Measurements from ENCODE around the gene SIAH2. TPM values are rescaled to one million over a fixed set of nuclear protein-coding genes. Genes with fewer than 3 reads are reported as not detected.
A peak's percentile ranks its signal among the peaks of the same experiment; 100 is the strongest.

Gene SIAH2
- total RNA-seq, 1 donor from 2014 or later: 46.4 TPM

DNA sequence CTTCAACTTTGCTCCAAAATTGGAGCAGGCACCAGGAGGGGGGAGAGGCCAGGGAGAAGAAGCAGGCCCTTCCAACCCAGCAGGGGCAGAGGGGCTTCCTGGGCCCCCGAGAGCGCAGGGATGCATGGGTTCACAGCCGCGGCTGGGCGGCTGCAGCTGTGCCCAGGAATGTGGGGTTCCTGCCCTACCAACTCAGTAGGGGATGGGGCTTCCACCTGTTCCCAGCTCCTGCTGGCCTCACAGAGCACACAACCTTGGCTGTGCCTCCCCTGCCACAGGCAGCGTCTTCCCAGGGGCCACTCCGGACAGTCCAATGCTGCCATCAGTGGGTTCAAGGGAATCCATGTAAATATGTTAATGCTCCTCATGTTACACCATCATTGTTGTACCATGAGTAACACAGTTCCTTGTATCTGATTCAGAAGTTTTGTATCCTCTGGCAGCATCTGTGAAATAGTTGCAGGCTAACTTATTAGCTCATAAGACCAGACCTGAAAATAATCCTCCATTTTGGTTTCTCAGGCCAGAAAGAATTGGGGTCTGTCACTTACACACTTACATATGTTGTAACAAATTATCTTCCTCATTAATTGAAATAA is 12.1 kb upstream of the SIAH2 start:
- peak; percentile 50 for DNase-seq (ENCODE audit: low read depth)

GRCh38 chr3:150773616-150774192 is 10.7 kb upstream of the SIAH2 start:
- no peak for DNase-seq (ENCODE audit: low read depth)

DNA sequence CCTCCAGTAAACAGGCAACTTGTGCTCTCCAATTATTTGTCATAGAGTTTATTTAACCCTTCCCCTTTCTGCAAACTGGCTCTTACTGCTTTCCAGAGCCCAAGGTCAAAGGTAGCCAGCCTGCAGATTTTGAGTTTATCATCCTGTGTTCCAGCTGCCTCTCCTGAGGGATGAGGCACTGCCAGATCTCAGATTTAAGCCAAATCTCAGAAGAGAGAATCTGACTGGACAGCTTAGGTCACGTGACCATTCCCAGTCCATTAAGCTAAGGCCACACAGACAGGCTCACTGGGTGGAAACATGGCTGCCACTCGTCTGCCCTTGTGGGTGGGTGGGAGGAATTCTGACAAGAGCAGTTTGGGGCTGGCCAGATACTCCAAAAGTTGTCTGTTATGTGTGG is 8.6 kb upstream of the SIAH2 start:
- DNase-seq (ENCODE audit: low read depth): no peak

- no peak for DNase-seq (ENCODE audit: low read depth)
Measured at GRCh38 chr3:150770681-150771080, 7.7 kb upstream of the SIAH2 start.

GRCh38 chr3:150766742-150767141 is 3.8 kb upstream of the SIAH2 start:
- no peak for DNase-seq (ENCODE audit: low read depth)

DNA sequence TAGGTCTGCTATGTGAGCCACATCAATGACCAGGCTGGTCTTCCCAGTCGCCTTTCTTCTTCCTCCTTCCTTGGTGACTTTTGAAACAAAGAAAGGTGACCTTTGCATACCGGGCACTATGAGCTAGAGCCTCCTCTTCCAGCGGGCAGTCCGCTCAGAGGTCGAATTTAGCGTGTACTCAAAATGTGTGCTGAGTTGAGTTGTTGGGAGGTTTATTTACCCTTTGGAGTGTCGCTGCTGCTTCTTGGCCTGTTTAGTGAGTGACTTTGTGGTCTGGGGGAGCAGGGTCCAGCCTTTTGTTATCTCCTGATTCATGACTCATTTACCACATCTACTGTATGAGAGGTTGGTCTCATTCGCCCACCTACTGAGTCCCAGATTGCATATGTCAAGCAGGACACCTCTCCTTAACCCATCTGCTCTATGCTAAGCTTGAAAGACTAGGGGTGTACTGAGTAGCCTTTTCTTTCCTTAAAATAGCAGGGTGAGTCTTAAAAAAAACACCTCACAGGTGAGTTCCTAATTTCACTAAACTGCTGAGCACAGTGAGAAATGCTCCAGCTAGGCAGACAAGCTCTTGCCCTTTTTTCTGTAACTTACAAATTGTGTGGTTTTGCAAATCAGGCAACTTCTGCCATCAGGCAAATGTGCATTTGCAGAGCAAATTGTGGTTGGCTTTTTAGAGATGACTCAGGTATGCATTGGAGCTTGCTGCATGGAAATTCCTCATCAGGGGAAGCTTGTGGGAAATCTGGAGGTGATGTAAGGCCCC is 3.2 kb upstream of the SIAH2 start:
- no peak for DNase-seq (ENCODE audit: low read depth)

DNA sequence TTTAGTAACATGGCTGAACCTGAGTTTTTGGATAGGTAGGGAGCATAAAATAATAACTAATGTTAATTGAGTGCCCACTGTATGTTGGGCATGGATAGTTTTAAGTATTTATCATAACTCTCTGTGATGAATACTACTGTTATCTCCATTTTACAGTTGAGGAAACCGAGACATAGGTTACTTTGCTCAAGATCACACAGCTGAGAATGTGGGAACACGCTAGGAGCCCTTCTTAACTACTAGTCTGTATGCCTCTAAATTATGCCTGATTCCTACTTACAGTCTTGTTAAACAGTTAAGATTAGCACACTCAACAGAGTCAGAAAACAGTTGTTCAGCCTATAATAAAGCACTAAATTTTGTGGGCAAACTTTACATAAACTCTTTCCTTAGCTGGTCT is 2.0 kb upstream of the SIAH2 start:
- no peak for DNase-seq (ENCODE audit: low read depth)

DNA sequence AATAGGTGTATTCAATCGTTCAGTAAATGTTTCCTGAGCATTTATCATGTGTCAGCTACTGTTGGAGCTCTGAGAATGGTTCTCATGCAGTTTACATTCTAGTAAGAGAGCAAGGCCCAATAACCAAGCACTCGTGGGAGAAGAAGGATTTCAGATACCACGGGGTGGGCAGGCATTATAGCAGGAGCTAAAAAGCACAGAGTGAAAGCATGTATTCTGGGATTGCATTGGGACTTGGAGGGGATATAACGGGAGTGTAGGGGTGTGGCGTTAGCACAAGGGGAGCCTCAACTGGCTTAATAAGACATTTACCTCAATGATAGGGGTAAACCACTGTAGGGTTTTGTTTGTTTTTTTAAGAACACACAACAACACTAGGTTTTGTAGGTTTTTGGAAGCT is 1.6 kb upstream of the SIAH2 start:
- no peak for DNase-seq (ENCODE audit: low read depth)

DNA sequence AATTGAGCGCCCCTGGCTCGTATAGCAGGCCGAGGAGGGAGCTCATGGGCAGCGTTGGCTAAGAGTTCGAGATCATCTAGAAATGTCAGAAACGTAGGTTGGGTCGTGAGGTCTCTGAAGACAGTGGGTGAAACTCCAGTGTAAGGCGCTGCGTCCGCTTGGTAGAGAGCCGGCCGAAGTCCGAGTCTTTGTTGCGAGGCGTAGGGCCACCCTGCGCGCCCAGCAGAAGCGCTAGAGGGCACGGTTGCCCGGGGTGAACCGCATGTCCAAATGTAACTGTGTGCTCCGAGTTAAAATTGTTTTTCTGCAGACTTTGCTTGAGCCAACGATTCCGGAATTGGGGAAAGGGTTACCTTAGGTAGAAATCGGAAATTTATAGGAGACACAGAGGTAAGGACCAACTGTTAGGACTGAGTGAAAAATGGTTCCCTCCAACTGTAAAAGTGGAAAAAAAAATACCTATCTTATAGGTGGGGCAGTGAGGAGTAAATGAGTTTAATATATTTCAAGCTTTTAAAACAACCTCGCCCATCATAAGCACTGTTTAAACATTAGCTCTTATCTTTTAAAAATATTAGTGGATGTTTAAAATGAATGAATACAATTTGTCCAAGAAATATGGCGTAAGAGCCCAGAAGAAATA is 993 bp upstream of the SIAH2 start:
- DNase-seq (ENCODE audit: low read depth): peak; percentile 78

DNA sequence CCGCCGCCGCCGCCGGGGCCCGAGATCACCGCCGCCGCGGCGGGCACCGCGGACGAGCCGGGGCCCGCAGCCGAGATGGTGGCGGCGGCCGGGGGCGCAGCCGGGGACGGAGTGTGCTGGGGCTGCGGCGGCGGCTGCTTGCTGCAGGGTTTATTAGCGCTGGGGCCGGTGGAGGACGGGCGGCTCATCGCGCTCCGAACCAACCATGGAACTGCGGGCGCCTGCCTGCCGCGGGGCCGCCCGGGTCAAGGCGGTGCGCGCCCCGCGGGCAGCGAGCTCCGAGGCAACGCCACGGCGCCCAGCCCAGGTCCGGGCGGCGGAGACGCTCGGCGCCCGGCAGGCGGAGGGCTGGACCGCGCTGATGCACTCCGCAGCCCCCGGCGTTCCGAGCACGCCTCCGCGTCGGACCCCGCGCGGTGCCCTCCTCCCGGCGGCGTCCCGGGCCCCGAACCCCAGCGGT is 277 bp downstream of the SIAH2 start:
- DNase-seq (ENCODE audit: low read depth): no peak

- peak; percentile 72 for DNase-seq (ENCODE audit: low read depth)
Measured at GRCh38 chr3:150761831-150762661, 923 bp downstream of the SIAH2 start.

GRCh38 chr3:150760431-150761200 is 2.4 kb downstream of the SIAH2 start:
- no peak for DNase-seq (ENCODE audit: low read depth)

DNA sequence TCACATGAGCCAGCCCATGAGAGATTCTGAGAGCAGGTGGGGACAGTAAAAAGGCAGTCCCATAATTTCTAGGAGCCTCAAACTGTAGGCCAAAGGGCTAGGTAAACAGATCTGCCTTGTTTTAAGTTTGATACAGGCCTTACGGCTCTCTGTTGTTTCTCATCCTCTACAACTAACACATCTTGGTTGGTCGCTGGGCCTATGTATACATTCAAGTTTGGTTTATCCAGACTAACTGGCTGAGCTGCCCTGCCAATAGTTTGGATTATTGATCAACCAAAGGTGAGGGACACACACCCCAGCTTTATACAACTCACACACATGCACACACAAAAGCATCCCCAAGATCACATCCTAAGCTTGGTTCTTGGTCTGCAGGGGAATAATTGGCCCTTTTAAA is 3.0 kb downstream of the SIAH2 start:
- no peak for DNase-seq (ENCODE audit: low read depth)

GRCh38 chr3:150759319-150759718 is 3.6 kb downstream of the SIAH2 start:
- DNase-seq (ENCODE audit: low read depth): no peak

DNA sequence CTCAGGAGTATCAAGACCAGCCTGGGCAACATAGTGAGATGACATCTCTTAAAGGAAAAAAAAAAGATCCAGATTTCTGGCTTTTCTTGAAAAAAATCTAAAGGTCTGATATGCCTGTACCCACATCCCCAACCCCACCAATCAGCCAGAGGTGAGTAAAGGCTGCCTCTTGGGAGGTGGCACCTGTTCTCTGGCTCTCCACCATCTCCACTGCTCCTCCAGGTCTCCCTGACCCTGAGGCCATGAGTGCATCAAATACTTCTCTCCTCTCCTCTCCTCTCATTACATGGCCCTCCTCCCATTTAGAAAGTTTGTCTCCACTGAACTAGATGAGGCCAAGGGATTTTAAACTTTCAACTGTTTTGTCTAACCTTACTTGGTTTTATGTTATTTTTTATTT is 5.2 kb downstream of the SIAH2 start:
- DNase-seq (ENCODE audit: low read depth): no peak

DNA sequence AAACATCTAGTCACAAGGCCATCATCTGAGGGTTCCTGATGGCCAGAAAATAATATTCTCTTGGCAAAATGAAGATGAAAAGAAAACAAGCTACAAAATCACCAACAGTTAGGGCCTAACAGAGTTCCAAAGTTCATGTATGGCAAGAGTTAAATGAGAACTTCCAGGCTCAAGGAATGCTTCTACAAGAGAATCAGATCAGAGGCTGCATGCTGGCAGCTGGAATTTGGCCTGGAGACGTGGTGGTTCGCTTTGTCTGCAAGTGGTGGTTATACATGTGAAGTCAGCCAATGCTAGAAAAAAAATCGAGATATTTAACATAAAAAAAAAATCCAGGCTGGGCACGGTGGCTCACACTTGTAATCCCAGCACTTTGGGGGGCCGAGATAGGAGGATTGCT is 5.6 kb downstream of the SIAH2 start:
- no peak for DNase-seq (ENCODE audit: low read depth)

- no peak for DNase-seq (ENCODE audit: low read depth)
Measured at GRCh38 chr3:150756491-150757059, 6.4 kb downstream of the SIAH2 start.

- DNase-seq (ENCODE audit: low read depth): no peak
Measured at GRCh38 chr3:150755902-150756301, 7.1 kb downstream of the SIAH2 start.

DNA sequence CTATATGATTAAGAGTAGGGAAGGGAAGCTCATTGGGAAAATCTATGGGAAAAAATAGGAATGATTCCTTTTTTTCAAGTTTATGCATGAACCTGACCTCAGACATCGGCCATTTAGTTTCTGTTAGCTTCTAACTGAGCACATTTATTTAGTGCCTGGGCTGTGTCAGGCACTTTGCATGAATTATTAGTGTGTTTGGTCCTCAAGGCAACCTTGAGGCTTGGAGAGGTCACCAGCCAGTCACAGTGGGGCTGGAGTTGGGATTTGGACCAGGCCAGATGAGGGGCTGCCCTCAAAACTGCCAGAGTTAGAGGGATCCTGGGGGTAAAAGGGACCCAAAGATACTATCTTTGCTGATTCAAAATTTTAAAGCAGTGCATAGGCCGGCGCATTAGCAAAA is 8.1 kb downstream of the SIAH2 start:
- no peak for DNase-seq (ENCODE audit: low read depth)

- DNase-seq (ENCODE audit: low read depth): peak; percentile 23
Measured at GRCh38 chr3:150751781-150752263, 11.1 kb downstream of the SIAH2 start.

Data from myocyte (in vitro differentiated cells).